LNCAP (cell line): ENCODE data around the gene SEPTIN11.

ENCODE experiments used
- CTCF ChIP-seq: fragments of 450-650 bp; IDR thresholded peaks from 2 replicates; pipeline ENCODE4 v1.5.1; 2017; ENCODE audit warnings: mild to moderate bottlenecking

Gene SEPTIN11

GRCh38 chr4:76948443-76949275 is 893 bp upstream of the SEPTIN11 start:
- TF ChIP-seq CTCF = no peak

- TF ChIP-seq CTCF = no peak
Measured at GRCh38 chr4:76950052-76950955, 752 bp downstream of the SEPTIN11 start.

- TF ChIP-seq CTCF = no peak
Measured at GRCh38 chr4:76950956-76951671, 1.6 kb downstream of the SEPTIN11 start.

- TF ChIP-seq CTCF = no peak
Measured at GRCh38 chr4:76951672-76952010, 2.1 kb downstream of the SEPTIN11 start.

- TF ChIP-seq CTCF = no peak
Measured at GRCh38 chr4:76952071-76952470, 2.5 kb downstream of the SEPTIN11 start.

GRCh38 chr4:76952656-76953582 is 3.4 kb downstream of the SEPTIN11 start:
- no peak for TF ChIP-seq CTCF

- no peak for TF ChIP-seq CTCF
Measured at GRCh38 chr4:76953956-76954355, 4.4 kb downstream of the SEPTIN11 start.
